SU-DHL-6 (cell line): ENCODE data around the gene ANKH.

Experiments
- H2AFZ ChIP-seq: fragments of 200-600 bp; sonication (generic); 2 replicates; pipeline ENCODE4 v1.6.1; 2014; ENCODE audit warnings: low read depth, mild to moderate bottlenecking, moderate library complexity, mixed read lengths, antibody characterized with exemption, low read length; ENCODE audit not compliant: severe bottlenecking
- H3F3A ChIP-seq: fragments of 200-600 bp; shearing (Covaris generic); 2 replicates; pipeline ENCODE4 v1.6.0; 2016; ENCODE audit warnings: antibody characterized with exemption, mild to moderate bottlenecking; ENCODE audit not compliant: insufficient read depth
- H3K27ac ChIP-seq: fragments of 200-600 bp; sonication (generic); 2 replicates; pipeline ENCODE4 v1.5.1; 2016; ENCODE audit warnings: low read depth, mild to moderate bottlenecking, low read length, moderate library complexity, mixed read lengths
- H3K27me3 ChIP-seq: fragments of 200-600 bp; sonication (generic), shearing (Covaris generic); 2 replicates; pipeline ENCODE4 v1.6.0; 2014; ENCODE audit warnings: mild to moderate bottlenecking, low read length
- H3K36me3 ChIP-seq: fragments of 200-600 bp; sonication (generic); 2 replicates; pipeline ENCODE4 v1.6.1; 2014; ENCODE audit warnings: mild to moderate bottlenecking, low read length, mixed read lengths
- H3K4me2 ChIP-seq: fragments of 300-600, 200-600 bp; shearing (Covaris generic), sonication (generic); 2 replicates; pipeline ENCODE4 v1.6.0; 2014; ENCODE audit warnings: low read length, low read depth, mild to moderate bottlenecking; ENCODE audit not compliant: poor library complexity, severe bottlenecking
- H3K4me3 ChIP-seq: fragments of 200-600 bp; sonication (generic); 2 replicates; pipeline ENCODE4 v1.5.1; 2014; ENCODE audit warnings: antibody characterized with exemption, low read length, mild to moderate bottlenecking, mixed read lengths; ENCODE audit not compliant: insufficient read depth, poor library complexity, severe bottlenecking
- H3K79me2 ChIP-seq: fragments of 200-600 bp; sonication (generic); 2 replicates; pipeline ENCODE4 v1.6.1; 2014; ENCODE audit warnings: mild to moderate bottlenecking, low read length, moderate library complexity; ENCODE audit not compliant: insufficient read depth
- H3K9ac ChIP-seq: fragments of 200-600 bp; sonication (generic); 2 replicates; pipeline ENCODE4 v1.7.0; 2014; ENCODE audit warnings: mild to moderate bottlenecking, low read length
- H3K9me2 ChIP-seq: fragments of 200-600 bp; sonication (generic); replicated peaks from 2 replicates; pipeline ENCODE4 v1.6.1; 2014; ENCODE audit warnings: low read length; ENCODE audit not compliant: insufficient read depth
- H3K9me3 ChIP-seq: fragments of 200-600 bp; sonication (generic); 2 replicates; pipeline ENCODE4 v1.6.1; 2014; ENCODE audit warnings: low read length, mixed read lengths; ENCODE audit not compliant: insufficient read depth
- H4K20me1 ChIP-seq: fragments of 200-600 bp; sonication (generic); 2 replicates; pipeline ENCODE4 v1.6.1; 2014; ENCODE audit warnings: low read depth, mild to moderate bottlenecking, antibody characterized with exemption, low read length, moderate library complexity, mixed read lengths
- CTCF ChIP-seq: fragments of 200-600 bp; sonication (generic); IDR thresholded peaks from one replicate; pipeline ENCODE4 v1.5.1; 2017; ENCODE audit warnings: antibody characterized with exemption, mild to moderate bottlenecking, low read length, moderate library complexity; ENCODE audit not compliant: insufficient read depth, poor library complexity, severe bottlenecking
- EZH2phosphoT487 ChIP-seq: fragments of 200-600 bp; sonication (generic), shearing (Covaris generic); conservative IDR thresholded peaks from 2 replicates; pipeline ENCODE4 v1.6.1; 2018; ENCODE audit warnings: mild to moderate bottlenecking, antibody characterized with exemption, low read length, moderate library complexity, mixed read lengths

The ANKH gene

GRCh38 chr5:14760548-14761002 lies 111.0 kb downstream of the ANKH start:
- Histone ChIP-seq H3F3A (peaks cover 6% of the 10 kb centered on the region), H3K9me2 (no peaks in the 10 kb centered on the region), H2AFZ (no peak overlapping the region), H3K9ac (no peak overlapping the region), H4K20me1 (no peaks in the 10 kb centered on the region), H3K4me3 (no peak overlapping the region), H3K36me3 (peaks cover 8% of the 10 kb centered on the region; the same call in 1 of the 2 replicates), H3K27ac (no peak overlapping the region; the same call in 1 of the 2 replicates), H3K9me3 (no peaks in the 10 kb centered on the region), H3K27me3 (no peaks in the 10 kb centered on the region), H3K4me2 (no peak overlapping the region), H3K79me2 (peaks cover 11% of the 10 kb centered on the region; the same call in 1 of the 2 replicates)
- TF ChIP-seq EZH2phosphoT487, result no peak
- no peak for TF ChIP-seq CTCF

GRCh38 chr5:14759744-14760547 lies 111.6 kb downstream of the ANKH start:
- H3K27ac ChIP-seq, result no peak overlapping the region
- H3F3A ChIP-seq, result peaks cover 6% of the 10 kb centered on the region

DNA sequence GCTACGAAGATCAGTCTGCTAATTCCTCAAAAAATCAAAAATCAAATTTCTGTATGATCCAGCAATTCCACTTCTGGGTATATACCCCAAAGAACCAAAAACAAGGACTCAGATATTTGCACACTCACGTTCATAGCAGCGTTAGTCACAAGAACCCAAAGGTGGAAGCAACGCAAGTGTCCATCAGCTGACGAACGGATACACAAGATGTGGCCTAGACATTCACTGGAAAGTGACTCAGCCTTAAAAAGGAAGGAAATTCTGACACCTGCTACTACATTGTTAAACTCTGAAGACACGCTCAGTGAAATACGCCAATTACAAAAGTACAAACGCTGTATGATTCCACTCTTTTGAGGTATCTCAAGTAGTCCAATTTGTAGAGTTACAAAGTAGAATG lies 113.7 kb downstream of the ANKH start:
- no peak overlapping the region for H2AFZ ChIP-seq
- no peaks in the 10 kb centered on the region for H3K9me3 ChIP-seq
- H3K79me2 ChIP-seq, result 0 out of 2 replicates have a peak, but pooled peaks cover 8% of the 10 kb centered on the region
- no peak overlapping the region for H3K9ac ChIP-seq
- H3K4me2 ChIP-seq, result no peak overlapping the region
- no peak overlapping the region for H3K4me3 ChIP-seq
- peaks cover under 1% of the 10 kb centered on the region; the same call in 1 of the 2 replicates for H3F3A ChIP-seq
- H4K20me1 ChIP-seq, result no peaks in the 10 kb centered on the region
- H3K36me3 ChIP-seq, result peaks cover 10% of the 10 kb centered on the region; the same call in 1 of the 2 replicates
- no peaks in the 10 kb centered on the region for H3K9me2 ChIP-seq
- no peaks in the 10 kb centered on the region for H3K27me3 ChIP-seq
- H3K27ac ChIP-seq, result no peak overlapping the region
- no peak for TF ChIP-seq EZH2phosphoT487

More at GRCh38 chr5:14759744-14760547, 111.6 kb downstream of the ANKH start:
- TF ChIP-seq CTCF (no peak), EZH2phosphoT487 (no peak)
- Histone ChIP-seq H3K9me2 (no peaks in the 10 kb centered on the region), H3K27me3 (no peaks in the 10 kb centered on the region), H3K4me3 (no peak overlapping the region), H3K79me2 (peaks cover 11% of the 10 kb centered on the region; the same call in 1 of the 2 replicates), H2AFZ (no peak overlapping the region), H3K36me3 (peaks cover 8% of the 10 kb centered on the region; the same call in 1 of the 2 replicates), H4K20me1 (no peaks in the 10 kb centered on the region), H3K9me3 (no peaks in the 10 kb centered on the region), H3K9ac (no peak overlapping the region), H3K4me2 (no peak overlapping the region)

- no peak overlapping the region for H3K9ac ChIP-seq
- TF ChIP-seq EZH2phosphoT487 (no peak), CTCF (no peak)
- H3K27ac ChIP-seq, result no peak overlapping the region
- H3K27me3 ChIP-seq, result no peaks in the 10 kb centered on the region
- no peak overlapping the region for H3K4me2 ChIP-seq
- no peaks in the 10 kb centered on the region for H4K20me1 ChIP-seq
- H3K9me3 ChIP-seq, result no peaks in the 10 kb centered on the region
- H3K79me2 ChIP-seq, result 0 out of 2 replicates have a peak, but pooled peaks cover 4% of the 10 kb centered on the region
- no peak overlapping the region for H3K4me3 ChIP-seq
- H3F3A ChIP-seq, result no peaks in the 10 kb centered on the region
- no peak overlapping the region for H2AFZ ChIP-seq
- H3K9me2 ChIP-seq, result no peaks in the 10 kb centered on the region
- peaks cover 10% of the 10 kb centered on the region; the same call in 1 of the 2 replicates for H3K36me3 ChIP-seq
Observed at GRCh38 chr5:14756478-14756877, 115.1 kb downstream of the ANKH start.
